HepG2 (cell line): ENCODE data around the gene ATG4D. TPM values are rescaled to one million over a fixed set of nuclear protein-coding genes. Genes with fewer than 3 reads are reported as not detected.

Experiments
- FOXJ3 ChIP-seq: sonication (generic); formaldehyde crosslinking; IDR thresholded peaks from 2 replicates; pipeline ENCODE4 v1.4.0; 2020; ENCODE audit warnings: missing genetic modification reagents, mild to moderate bottlenecking, borderline replicate concordance
- GPN1 ChIP-seq: sonication (generic); formaldehyde crosslinking; IDR thresholded peaks from 2 replicates; pipeline ENCODE4 v1.5.1; 2020; ENCODE audit warnings: missing genetic modification reagents, borderline replicate concordance
- HOXD1 ChIP-seq: sonication (generic); formaldehyde crosslinking; IDR thresholded peaks from 2 replicates; pipeline ENCODE4 v1.5.0; 2020; ENCODE audit warnings: missing genetic modification reagents
- MXD4 ChIP-seq: IDR thresholded peaks from 2 replicates; pipeline ENCODE4 v1.6.1; 2016; ENCODE audit warnings: mild to moderate bottlenecking, missing biosample characterization, missing genetic modification reagents
- PCBP2 ChIP-seq: fragments of 200-400 bp; formaldehyde crosslinking; optimal IDR thresholded peaks from 2 replicates; pipeline ENCODE3; 2018; ENCODE audit warnings: low read length, low read depth; ENCODE audit not compliant: poor library complexity, severe bottlenecking
- PHF8 ChIP-seq: sonication (generic); formaldehyde crosslinking; IDR thresholded peaks from 2 replicates; pipeline ENCODE4 v1.5.0; 2020; ENCODE audit warnings: missing genetic modification reagents
- POLR2AphosphoS2 ChIP-seq: IDR thresholded peaks from 2 replicates; pipeline ENCODE4 v1.6.1; 2011; ENCODE audit warnings: low read depth, low read length, improper control_type of control experiment
- SP140L ChIP-seq: sonication (generic); formaldehyde crosslinking; IDR thresholded peaks from 2 replicates; pipeline ENCODE4 v1.4.0; 2020; ENCODE audit warnings: missing genetic modification reagents, borderline replicate concordance
- SRY ChIP-seq: sonication (generic); formaldehyde crosslinking; IDR thresholded peaks from 2 replicates; pipeline ENCODE4 v1.8.0; 2022; ENCODE audit warnings: mild to moderate bottlenecking, missing genetic modification reagents
- TP53 ChIP-seq: sonication (generic); formaldehyde crosslinking; conservative IDR thresholded peaks from 2 replicates; pipeline ENCODE4 v1.4.0; 2020; ENCODE audit warnings: missing genetic modification reagents
- ZNF12 ChIP-seq: sonication (generic); formaldehyde crosslinking; IDR thresholded peaks from 2 replicates; pipeline ENCODE4 v1.5.0; 2020; ENCODE audit warnings: missing genetic modification reagents
- ZNF143 ChIP-seq: sonication (generic); formaldehyde crosslinking; IDR thresholded peaks from 2 replicates; pipeline ENCODE4 v1.4.0; 2020; ENCODE audit warnings: missing genetic modification reagents
- ZNF234 ChIP-seq: sonication (generic); formaldehyde crosslinking; conservative IDR thresholded peaks from 2 replicates; pipeline ENCODE4 v1.5.1; 2020; ENCODE audit warnings: mild to moderate bottlenecking, missing genetic modification reagents
- ZNF329 ChIP-seq: sonication (generic); formaldehyde crosslinking; IDR thresholded peaks from 2 replicates; pipeline ENCODE4 v1.9.0; 2021; ENCODE audit warnings: low read depth, mild to moderate bottlenecking, missing genetic modification reagents
- ZNF569 ChIP-seq: sonication (generic); formaldehyde crosslinking; IDR thresholded peaks from 2 replicates; pipeline ENCODE4 v1.5.0; 2020; ENCODE audit warnings: mild to moderate bottlenecking, missing genetic modification reagents, moderate library complexity, borderline replicate concordance
- ZNF878 ChIP-seq: sonication (generic); formaldehyde crosslinking; IDR thresholded peaks from 2 replicates; pipeline ENCODE4 v1.8.1; 2023; ENCODE audit warnings: mild to moderate bottlenecking, missing genetic modification reagents, moderate library complexity
- polyA plus RNA-seq, 8 experiments: library from polyadenylated mRNA; depleted of rRNA in 3 of 8; stranded (reverse) in 7 of 8; unstranded in 1 of 8; fragments of >200 nt; fragmentation: Illumina TruSeq in 4 of 8; extraction: Trizol in 4 of 8; gene quantifications; 2 replicates each; pipeline versions ENCODE4 v1.2.1 to v1.2.3, GENCODE V29; 2011 to 2016; ENCODE audit warnings: low read depth in 4 of 8, missing spikeins in 1 of 8, mixed read lengths in 1 of 8; ENCODE audit not compliant: insufficient read depth in 1 of 8
- total RNA-seq, 5 experiments: library from RNA; depleted of rRNA; stranded (reverse); fragments of >200 nt; fragmentation: Illumina TruSeq; extraction: Trizol; gene quantifications; 2 replicates each; pipeline ENCODE4 v1.2.3, GENCODE V29; 2016; ENCODE audit warnings: low read depth in 1 of 5
- TF ChIP-seq, protein P1 (sequence below): sonication (generic); formaldehyde crosslinking; IDR thresholded peaks from 2 replicates; pipeline ENCODE4 v1.4.0; 2020; ENCODE audit warnings: missing genetic modification reagents, borderline replicate concordance
- TF ChIP-seq, protein P2 (sequence below): IDR thresholded peaks from 2 replicates; pipeline ENCODE4 v1.6.1; 2016
- TF ChIP-seq, protein P3 (sequence below): sonication (generic); formaldehyde crosslinking; IDR thresholded peaks from 2 replicates; pipeline ENCODE4 v1.8.0; 2022; ENCODE audit warnings: mild to moderate bottlenecking, missing genetic modification reagents, moderate library complexity
- TF ChIP-seq, protein P4 (sequence below): sonication (generic); formaldehyde crosslinking; IDR thresholded peaks from 2 replicates; pipeline ENCODE4 v1.8.1; 2023; ENCODE audit warnings: mild to moderate bottlenecking, inconsistent platforms, moderate library complexity, missing genetic modification reagents, borderline replicate concordance
- TF ChIP-seq, protein P5 (sequence below): sonication (generic); formaldehyde crosslinking; IDR thresholded peaks from 2 replicates; pipeline ENCODE4 v1.4.0; 2020; ENCODE audit warnings: missing genetic modification reagents
- TF ChIP-seq, protein P6 (sequence below): sonication (generic); formaldehyde crosslinking; IDR thresholded peaks from 2 replicates; pipeline ENCODE4 v1.5.0; 2020; ENCODE audit warnings: missing genetic modification reagents

Gene ATG4D
- total and polyA plus RNA-seq, 2 of the 13 experiments (the other 11 are each of a cell fraction or from before 2014, with no cell fraction given) = 17.8 to 19.0 TPM

DNA sequence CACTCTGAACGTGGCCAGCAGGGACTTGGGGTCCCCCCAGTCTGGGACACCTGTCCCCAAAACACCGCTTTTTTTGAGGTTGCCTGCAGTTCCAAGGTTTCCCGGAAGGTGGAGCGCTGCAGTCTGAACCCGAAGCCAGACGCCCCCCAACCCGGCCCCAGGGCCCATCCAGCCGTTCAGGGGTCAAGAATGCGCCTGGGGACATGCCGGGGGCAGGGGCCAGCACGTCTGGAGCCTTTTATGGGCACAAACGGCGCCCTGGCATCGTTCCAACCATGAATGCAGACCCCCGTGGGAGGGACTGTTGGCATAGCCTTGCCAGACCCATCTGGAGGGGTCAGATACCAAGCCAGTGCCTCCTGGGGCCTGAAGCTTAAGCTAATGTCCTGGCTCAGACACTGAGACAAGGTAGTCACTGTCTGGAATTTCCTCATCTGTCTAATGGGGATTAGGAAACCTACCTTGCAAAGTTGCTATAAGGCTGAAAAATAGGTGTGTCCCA, 33.4 kb upstream of the ATG4D start (continued):
- TF ChIP-seq, protein P1, sequence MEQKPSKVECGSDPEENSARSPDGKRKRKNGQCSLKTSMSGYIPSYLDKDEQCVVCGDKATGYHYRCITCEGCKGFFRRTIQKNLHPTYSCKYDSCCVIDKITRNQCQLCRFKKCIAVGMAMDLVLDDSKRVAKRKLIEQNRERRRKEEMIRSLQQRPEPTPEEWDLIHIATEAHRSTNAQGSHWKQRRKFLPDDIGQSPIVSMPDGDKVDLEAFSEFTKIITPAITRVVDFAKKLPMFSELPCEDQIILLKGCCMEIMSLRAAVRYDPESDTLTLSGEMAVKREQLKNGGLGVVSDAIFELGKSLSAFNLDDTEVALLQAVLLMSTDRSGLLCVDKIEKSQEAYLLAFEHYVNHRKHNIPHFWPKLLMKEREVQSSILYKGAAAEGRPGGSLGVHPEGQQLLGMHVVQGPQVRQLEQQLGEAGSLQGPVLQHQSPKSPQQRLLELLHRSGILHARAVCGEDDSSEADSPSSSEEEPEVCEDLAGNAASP = peak; percentile 15; the same call in 1 of the 2 replicates
- TF ChIP-seq PHF8 (CRISPR knock-in tag) (0 out of 2 replicates have a peak, but pooled peaks have one; percentile 14), ZNF12 (CRISPR knock-in tag) (no peak), ZNF878 (CRISPR knock-in tag) (no peak), ZNF234 (CRISPR knock-in tag) (no peak), ZNF329 (no peak), HOXD1 (CRISPR knock-in tag) (no peak), FOXJ3 (no peak), POLR2AphosphoS2 (no peak), ZNF569 (no peak), TP53 (CRISPR knock-in tag) (no peak), SP140L (CRISPR knock-in tag) (no peak), SRY (no peak), PCBP2 (no peak), MXD4 (no peak), GPN1 (CRISPR knock-in tag) (no peak), ZNF143 (CRISPR knock-in tag) (no peak)
- TF ChIP-seq, protein P2, sequence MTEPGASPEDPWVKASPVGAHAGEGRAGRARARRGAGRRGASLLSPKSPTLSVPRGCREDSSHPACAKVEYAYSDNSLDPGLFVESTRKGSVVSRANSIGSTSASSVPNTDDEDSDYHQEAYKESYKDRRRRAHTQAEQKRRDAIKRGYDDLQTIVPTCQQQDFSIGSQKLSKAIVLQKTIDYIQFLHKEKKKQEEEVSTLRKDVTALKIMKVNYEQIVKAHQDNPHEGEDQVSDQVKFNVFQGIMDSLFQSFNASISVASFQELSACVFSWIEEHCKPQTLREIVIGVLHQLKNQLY (CRISPR knock-in tag) = no peak
- TF ChIP-seq, protein P3, sequence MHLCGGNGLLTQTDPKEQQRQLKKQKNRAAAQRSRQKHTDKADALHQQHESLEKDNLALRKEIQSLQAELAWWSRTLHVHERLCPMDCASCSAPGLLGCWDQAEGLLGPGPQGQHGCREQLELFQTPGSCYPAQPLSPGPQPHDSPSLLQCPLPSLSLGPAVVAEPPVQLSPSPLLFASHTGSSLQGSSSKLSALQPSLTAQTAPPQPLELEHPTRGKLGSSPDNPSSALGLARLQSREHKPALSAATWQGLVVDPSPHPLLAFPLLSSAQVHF (CRISPR knock-in tag) = no peak
- TF ChIP-seq, protein P4, sequence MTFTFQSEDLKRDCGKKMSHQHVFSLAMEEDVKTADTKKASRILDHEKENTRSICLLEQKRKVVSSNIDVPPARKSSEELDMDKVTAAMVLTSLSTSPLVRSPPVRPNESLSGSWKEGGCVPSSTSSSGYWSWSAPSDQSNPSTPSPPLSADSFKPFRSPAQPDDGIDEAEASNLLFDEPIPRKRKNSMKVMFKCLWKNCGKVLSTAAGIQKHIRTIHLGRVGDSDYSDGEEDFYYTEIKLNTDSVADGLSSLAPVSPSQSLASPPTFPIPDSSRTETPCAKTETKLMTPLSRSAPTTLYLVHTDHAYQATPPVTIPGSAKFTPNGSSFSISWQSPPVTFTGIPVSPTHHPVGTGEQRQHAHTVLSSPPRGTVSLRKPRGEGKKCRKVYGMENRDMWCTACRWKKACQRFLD = no peak
- TF ChIP-seq, protein P5, sequence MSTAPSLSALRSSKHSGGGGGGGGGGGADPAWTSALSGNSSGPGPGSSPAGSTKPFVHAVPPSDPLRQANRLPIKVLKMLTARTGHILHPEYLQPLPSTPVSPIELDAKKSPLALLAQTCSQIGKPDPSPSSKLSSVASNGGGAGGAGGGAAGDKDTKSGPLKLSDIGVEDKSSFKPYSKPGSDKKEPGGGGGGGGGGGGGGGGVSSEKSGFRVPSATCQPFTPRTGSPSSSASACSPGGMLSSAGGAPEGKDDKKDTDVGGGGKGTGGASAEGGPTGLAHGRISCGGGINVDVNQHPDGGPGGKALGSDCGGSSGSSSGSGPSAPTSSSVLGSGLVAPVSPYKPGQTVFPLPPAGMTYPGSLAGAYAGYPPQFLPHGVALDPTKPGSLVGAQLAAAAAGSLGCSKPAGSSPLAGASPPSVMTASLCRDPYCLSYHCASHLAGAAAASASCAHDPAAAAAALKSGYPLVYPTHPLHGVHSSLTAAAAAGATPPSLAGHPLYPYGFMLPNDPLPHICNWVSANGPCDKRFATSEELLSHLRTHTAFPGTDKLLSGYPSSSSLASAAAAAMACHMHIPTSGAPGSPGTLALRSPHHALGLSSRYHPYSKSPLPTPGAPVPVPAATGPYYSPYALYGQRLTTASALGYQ = no peak
- TF ChIP-seq, protein P6, sequence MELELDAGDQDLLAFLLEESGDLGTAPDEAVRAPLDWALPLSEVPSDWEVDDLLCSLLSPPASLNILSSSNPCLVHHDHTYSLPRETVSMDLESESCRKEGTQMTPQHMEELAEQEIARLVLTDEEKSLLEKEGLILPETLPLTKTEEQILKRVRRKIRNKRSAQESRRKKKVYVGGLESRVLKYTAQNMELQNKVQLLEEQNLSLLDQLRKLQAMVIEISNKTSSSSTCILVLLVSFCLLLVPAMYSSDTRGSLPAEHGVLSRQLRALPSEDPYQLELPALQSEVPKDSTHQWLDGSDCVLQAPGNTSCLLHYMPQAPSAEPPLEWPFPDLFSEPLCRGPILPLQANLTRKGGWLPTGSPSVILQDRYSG (CRISPR knock-in tag) = no peak
